Left renal pelvis (tissue), 4 donors: ENCODE data around the gene NFIX. TPM values are rescaled to one million over a fixed set of nuclear protein-coding genes. Genes with fewer than 3 reads are reported as not detected.

ENCODE experiments used
- DNase-seq, 4 donors: peaks; one replicate each; pipeline ENCODE4 v3.0.0-alpha.2; 2013; ENCODE audit warnings: low read depth in 4 of 4, low spot score in 3 of 4
- polyA plus RNA-seq, 4 donors: library from polyadenylated mRNA; unstranded; fragments of 120-200 nt; gene quantifications; one replicate each; pipeline ENCODE4 v1.2.1, GENCODE V29; 2013; ENCODE audit not compliant: insufficient read length in 4 of 4

The NFIX gene
- polyA plus RNA-seq, 4 donors, result 18.9 to 130 (median 23.3) TPM

GRCh38 chr19:13087795-13088537 lies 92.7 kb downstream of the NFIX start:
- no peak for DNase-seq

- no peak for DNase-seq
Observed at GRCh38 chr19:13089139-13089856, 94.0 kb downstream of the NFIX start.

- no peak for DNase-seq
Observed at GRCh38 chr19:13089857-13090507, 94.7 kb downstream of the NFIX start.

- no peak for DNase-seq
Observed at GRCh38 chr19:13090511-13091231, 95.4 kb downstream of the NFIX start.

- DNase-seq, result peak in 1 of 4 donors; percentile 69
Observed at GRCh38 chr19:13091400-13092157, 96.3 kb downstream of the NFIX start.

- no peak for DNase-seq
Observed at GRCh38 chr19:13092158-13092543, 96.9 kb downstream of the NFIX start.

GRCh38 chr19:13092606-13093235 lies 97.4 kb downstream of the NFIX start:
- DNase-seq, result no peak

GRCh38 chr19:13093407-13094105 lies 98.3 kb downstream of the NFIX start:
- DNase-seq, result no peak

GRCh38 chr19:13094106-13094504 lies 98.8 kb downstream of the NFIX start:
- no peak for DNase-seq

- DNase-seq, result no peak
Observed at GRCh38 chr19:13094771-13095392, 99.6 kb downstream of the NFIX start.

- no peak for DNase-seq
Observed at GRCh38 chr19:13095393-13095784, 100.1 kb downstream of the NFIX start.

- no peak for DNase-seq
Observed at GRCh38 chr19:13095934-13096927, 101.0 kb downstream of the NFIX start.

- no peak for DNase-seq
Observed at GRCh38 chr19:13097033-13097462, 101.8 kb downstream of the NFIX start.

GRCh38 chr19:13097463-13098258 lies 102.4 kb downstream of the NFIX start:
- DNase-seq, result no peak

- DNase-seq, result no peak
Observed at GRCh38 chr19:13098277-13099072, 103.2 kb downstream of the NFIX start.
